MM.1S (cell line): ENCODE data around the gene FRAS1.

ENCODE experiments used
- CTCF ChIP-seq: fragments of 300-600 bp; sonication (generic); IDR thresholded peaks from 2 replicates; pipeline ENCODE4 v1.5.1; 2016; ENCODE audit warnings: antibody characterized with exemption, low read length, mixed read lengths
- EZH2 ChIP-seq: fragments of 300-600 bp; sonication (generic); optimal IDR thresholded peaks from 2 replicates; pipeline ENCODE3; 2017; ENCODE audit warnings: low read depth, mild to moderate bottlenecking, antibody characterized with exemption, low read length, mixed read lengths
- EZH2phosphoT487 ChIP-seq: fragments of 300-600 bp; sonication (generic); IDR thresholded peaks from 2 replicates; pipeline ENCODE4 v1.6.1; 2018; ENCODE audit warnings: antibody characterized with exemption, low read length

- no peak for TF ChIP-seq CTCF
- TF ChIP-seq EZH2phosphoT487: no peak
- TF ChIP-seq EZH2: no peak
Measured at GRCh38 chr4:78293821-78294301, 236.7 kb downstream of the FRAS1 start.
